Erythroblast (primary cell): ENCODE data around the gene ANK3.

Experiments
- GATA1 ChIP-seq: IDR thresholded peaks from 2 replicates; pipeline ENCODE4 v1.6.1; 2011; ENCODE audit warnings: low read depth, mild to moderate bottlenecking, control low read depth, low read length, moderate library complexity
- POLR2A ChIP-seq: IDR thresholded peaks from 2 replicates; pipeline ENCODE4 v1.6.1; 2011; ENCODE audit warnings: mild to moderate bottlenecking, low read length

- no peak for TF ChIP-seq POLR2A
- TF ChIP-seq GATA1: no peak
Measured at GRCh38 chr10:60139798-60140566, 249.7 kb downstream of the ANK3 start.
